BE2C (cell line): ENCODE data around the gene GPR108.

Experiments
- DNase-seq: peaks from one replicate; pipeline ENCODE4 v3.0.0-alpha.2; 2020
- H3K27me3 ChIP-seq: fragments of 250-450 bp; sonication (Bioruptor Pico); 2 replicates; pipeline ENCODE4 v1.5.1; 2020; ENCODE audit warnings: mild to moderate bottlenecking
- H3K36me3 ChIP-seq: fragments of 250-450 bp; sonication (Bioruptor Pico); 2 replicates; pipeline ENCODE4 v1.5.1; 2020; ENCODE audit warnings: mild to moderate bottlenecking
- H3K4me1 ChIP-seq: fragments of 250-450 bp; sonication (Bioruptor Pico); 2 replicates; pipeline ENCODE4 v1.5.1; 2020
- H3K4me3 ChIP-seq: 2 replicates; pipeline ENCODE4 v1.5.1; 2011; ENCODE audit warnings: low read depth, low read length
- H3K9me3 ChIP-seq: fragments of 250-450 bp; sonication (Bioruptor Pico); 2 replicates; pipeline ENCODE4 v1.5.1; 2020
- TF ChIP-seq, protein P1 (sequence below): IDR thresholded peaks from 2 replicates; pipeline ENCODE4 v1.5.1; 2012; ENCODE audit warnings: mild to moderate bottlenecking, low read depth, low read length

The GPR108 gene

DNA sequence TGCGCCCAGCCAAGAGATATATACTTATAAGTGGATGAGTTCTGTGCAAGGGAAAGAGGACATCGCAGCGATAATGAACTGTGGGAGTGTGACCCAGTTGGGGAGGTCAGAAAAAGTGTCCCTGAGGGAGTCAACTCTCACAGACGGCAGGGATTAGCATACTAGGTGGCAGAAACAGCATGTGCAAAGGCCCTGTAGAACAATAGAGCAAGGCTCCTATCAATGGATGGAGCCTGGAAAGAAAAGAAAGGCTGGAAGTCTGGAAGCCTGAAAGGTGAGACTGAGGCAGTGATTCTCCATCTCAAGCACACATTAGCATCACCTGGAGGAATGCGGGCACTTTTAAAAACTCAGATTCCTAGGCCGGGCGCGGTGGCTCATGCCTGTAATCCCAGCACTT lies 46.0 kb downstream of the GPR108 start:
- no peaks in the 10 kb centered on the region for H3K36me3 ChIP-seq
- H3K27me3 ChIP-seq: no peaks in the 10 kb centered on the region
- no peak for DNase-seq
- no peaks in the 10 kb centered on the region for H3K9me3 ChIP-seq
- no peaks in the 10 kb centered on the region for H3K4me1 ChIP-seq
- no peak overlapping the region for H3K4me3 ChIP-seq
- TF ChIP-seq, protein P1, sequence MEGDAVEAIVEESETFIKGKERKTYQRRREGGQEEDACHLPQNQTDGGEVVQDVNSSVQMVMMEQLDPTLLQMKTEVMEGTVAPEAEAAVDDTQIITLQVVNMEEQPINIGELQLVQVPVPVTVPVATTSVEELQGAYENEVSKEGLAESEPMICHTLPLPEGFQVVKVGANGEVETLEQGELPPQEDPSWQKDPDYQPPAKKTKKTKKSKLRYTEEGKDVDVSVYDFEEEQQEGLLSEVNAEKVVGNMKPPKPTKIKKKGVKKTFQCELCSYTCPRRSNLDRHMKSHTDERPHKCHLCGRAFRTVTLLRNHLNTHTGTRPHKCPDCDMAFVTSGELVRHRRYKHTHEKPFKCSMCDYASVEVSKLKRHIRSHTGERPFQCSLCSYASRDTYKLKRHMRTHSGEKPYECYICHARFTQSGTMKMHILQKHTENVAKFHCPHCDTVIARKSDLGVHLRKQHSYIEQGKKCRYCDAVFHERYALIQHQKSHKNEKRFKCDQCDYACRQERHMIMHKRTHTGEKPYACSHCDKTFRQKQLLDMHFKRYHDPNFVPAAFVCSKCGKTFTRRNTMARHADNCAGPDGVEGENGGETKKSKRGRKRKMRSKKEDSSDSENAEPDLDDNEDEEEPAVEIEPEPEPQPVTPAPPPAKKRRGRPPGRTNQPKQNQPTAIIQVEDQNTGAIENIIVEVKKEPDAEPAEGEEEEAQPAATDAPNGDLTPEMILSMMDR: no peak

DNA sequence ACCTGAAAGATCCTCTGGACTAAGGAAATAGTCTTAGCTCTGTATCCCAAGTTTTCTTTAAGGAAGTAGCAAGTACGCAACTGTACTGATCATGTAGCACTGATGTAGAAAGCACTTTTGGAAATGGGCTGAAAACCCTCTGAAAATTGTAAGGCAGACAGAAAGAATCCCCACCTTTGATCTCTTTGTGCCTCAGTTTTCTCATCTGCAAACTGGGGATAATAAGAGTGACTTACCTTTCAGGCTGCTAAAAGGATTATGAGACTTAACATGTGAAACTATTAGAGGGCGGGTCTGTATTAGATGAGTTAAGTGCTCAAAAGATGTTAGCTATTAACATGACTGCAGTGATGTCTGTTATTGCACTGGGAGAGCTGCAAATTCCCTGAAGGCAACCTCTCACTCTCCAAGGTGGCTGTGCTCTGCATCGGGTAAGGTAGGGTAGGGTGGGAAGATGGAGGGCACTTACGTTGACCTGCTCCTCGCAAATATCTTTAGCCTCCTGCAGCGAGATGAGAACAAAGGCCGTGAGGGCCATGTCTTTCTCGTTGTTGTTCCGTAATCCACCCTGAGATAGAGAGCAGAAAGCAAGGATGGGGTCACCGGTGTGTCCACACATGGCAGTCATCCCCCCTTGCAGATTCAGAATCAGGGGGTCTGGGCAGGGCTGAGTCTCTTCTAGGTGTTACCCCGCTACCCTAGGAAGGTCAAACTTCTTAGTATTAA lies 47.1 kb downstream of the GPR108 start:
- TF ChIP-seq, protein P1: no peak
- H3K27me3 ChIP-seq: no peaks in the 10 kb centered on the region
- no peaks in the 10 kb centered on the region for H3K36me3 ChIP-seq
- no peaks in the 10 kb centered on the region for H3K4me1 ChIP-seq
- no peak for DNase-seq
- no peaks in the 10 kb centered on the region for H3K9me3 ChIP-seq
- no peak overlapping the region for H3K4me3 ChIP-seq

DNA sequence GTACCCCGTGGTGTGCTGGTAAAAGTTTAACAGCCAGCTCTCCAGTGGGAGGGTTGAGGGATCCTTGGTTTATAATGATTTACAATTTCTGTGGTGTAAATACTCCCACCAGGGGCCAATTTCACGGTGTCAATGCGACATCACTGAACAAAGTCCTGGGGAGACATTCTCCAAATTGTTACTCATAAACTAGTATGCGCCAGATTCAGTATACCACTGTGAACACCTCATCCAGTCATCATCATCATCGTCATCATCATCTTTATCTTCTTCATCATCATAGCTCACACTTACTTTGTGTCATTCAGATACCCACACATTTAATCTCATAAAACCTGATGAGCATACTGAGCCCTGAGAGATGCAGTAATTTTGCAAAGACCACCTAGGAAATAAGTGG lies 50.3 kb downstream of the GPR108 start:
- Histone ChIP-seq H3K9me3 (no peaks in the 10 kb centered on the region), H3K4me1 (no peaks in the 10 kb centered on the region), H3K4me3 (no peak overlapping the region), H3K36me3 (no peaks in the 10 kb centered on the region), H3K27me3 (no peaks in the 10 kb centered on the region)
- DNase-seq: no peak
- TF ChIP-seq, protein P1: no peak

DNA sequence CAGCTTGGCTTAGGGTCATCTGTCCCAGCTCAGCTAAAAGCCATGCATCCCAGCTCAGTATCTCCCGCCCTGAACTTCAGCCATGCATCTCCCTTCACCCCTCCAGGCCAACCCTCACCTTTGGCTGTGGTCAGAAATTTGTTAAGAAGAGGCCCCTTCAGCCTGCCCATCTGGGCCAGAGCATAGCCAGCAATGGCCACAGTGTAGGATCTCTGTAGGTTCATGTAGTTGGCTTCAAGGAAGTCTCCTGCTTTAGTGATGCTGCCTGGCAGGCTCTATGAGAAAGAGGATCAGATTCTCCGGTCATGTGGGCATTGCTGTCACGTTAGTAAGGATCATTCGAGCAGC lies 50.8 kb downstream of the GPR108 start:
- Histone ChIP-seq H3K36me3 (no peaks in the 10 kb centered on the region), H3K9me3 (no peaks in the 10 kb centered on the region), H3K4me1 (no peaks in the 10 kb centered on the region), H3K4me3 (no peak overlapping the region), H3K27me3 (no peaks in the 10 kb centered on the region)
- TF ChIP-seq, protein P1: no peak
- DNase-seq: no peak

DNA sequence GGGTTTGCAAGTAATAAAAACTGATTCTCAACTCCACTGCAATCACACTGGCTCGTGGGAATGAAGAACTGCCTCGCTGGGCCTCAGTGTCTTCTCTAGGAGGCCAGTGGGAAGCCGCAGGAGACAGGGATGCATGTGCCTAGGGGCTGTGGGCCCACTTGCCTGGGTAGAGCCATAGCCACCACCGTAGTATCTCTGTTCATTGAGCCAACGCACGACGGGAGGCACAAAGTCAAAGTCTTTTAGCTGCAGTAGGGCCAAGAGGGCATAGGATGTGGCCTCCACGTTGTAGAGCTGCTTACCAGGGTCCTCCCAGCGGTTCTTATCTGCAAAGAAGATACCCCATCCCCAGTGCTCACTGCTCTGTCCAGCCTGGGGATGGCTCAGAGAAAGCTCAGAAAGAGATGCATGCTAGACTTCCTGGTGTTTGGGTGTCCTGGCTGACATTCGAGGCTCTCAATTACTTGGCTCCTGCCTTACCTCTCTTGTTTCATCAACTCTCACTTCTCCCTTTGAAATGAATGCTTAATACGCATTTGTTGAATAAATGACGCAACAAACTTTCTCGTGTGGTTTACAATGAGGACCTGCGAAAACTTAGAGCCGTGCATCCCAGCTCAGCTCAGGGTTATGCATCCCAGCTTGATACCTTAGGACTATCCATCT lies 51.3 kb downstream of the GPR108 start:
- TF ChIP-seq, protein P1: no peak
- H3K9me3 ChIP-seq: no peaks in the 10 kb centered on the region
- H3K36me3 ChIP-seq: no peaks in the 10 kb centered on the region
- no peaks in the 10 kb centered on the region for H3K4me1 ChIP-seq
- no peak overlapping the region for H3K4me3 ChIP-seq
- no peak for DNase-seq
- H3K27me3 ChIP-seq: no peaks in the 10 kb centered on the region

DNA sequence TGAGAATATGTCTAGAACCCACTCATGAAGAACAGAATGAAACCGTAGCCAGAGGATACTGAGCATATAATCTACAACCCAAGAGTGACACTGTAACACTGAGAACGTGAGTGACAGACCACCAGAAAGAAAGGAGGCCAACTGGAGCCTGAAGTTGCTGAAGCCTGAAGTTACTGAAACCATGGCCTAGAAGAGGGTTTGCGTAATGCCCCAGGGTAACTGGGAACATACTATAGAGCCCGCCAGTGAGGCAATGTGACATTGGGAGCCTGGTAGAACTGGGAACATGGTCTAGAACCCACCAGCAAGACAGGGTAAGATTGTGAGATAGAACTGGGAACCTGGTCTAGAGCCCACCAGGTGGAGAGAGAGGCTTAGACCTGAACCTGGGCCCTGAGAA lies 51.9 kb downstream of the GPR108 start:
- H3K9me3 ChIP-seq: no peaks in the 10 kb centered on the region
- no peak for DNase-seq
- H3K36me3 ChIP-seq: no peaks in the 10 kb centered on the region
- no peaks in the 10 kb centered on the region for H3K4me1 ChIP-seq
- H3K4me3 ChIP-seq: no peak overlapping the region
- H3K27me3 ChIP-seq: no peaks in the 10 kb centered on the region
- TF ChIP-seq, protein P1: no peak
